Measurements from ENCODE around the gene THAP2. TPM values are rescaled to one million over a fixed set of nuclear protein-coding genes. Genes with fewer than 3 reads are reported as not detected.

The THAP2 gene
- total RNA-seq, 1 experiment from 2014 or later: 7.7 TPM

DNA sequence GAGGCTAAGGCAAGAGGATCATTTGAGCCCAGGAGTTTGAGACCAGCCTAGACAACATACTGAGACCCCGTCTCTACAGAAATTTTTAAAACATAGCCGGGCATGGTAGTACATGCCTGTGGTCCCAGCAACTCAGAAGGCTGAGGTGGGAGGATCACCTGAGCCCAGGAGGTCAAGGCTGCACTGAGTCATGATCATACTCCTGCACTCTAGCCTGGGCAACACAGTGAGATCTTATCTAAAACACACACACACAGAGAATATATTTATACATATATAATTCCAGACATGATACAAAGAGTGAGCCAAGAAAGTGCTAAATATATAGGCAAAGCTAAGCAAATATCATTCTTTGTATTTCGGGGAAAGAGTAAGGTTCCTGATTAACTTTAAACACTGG, 9.9 kb upstream of the THAP2 start:
- BruUV-seq (replicated peaks): no TSS peak
- H3K4me3 ChIP-seq (ENCODE audit: low read depth, low read length, poor library complexity, severe bottlenecking): no peak overlapping the region
- DNase-seq (ENCODE audit: low spot score): no peak
- H3K27me3 ChIP-seq (replicated peaks; ENCODE audit: insufficient read depth, low read depth, low read length, poor library complexity): no peaks in the 10 kb centered on the region
- H3K36me3 ChIP-seq (ENCODE audit: insufficient read depth, low read length, poor library complexity, severe bottlenecking): peaks cover 69% of the 10 kb centered on the region
- intact Hi-C loops (cut with micrococcal nuclease; ENCODE audit: unreplicated experiment): no loop called here
- peaks cover 17% of the 10 kb centered on the region for H3K9me3 ChIP-seq (ENCODE audit: low read depth, low read length, poor library complexity, severe bottlenecking)
- CTCF ChIA-PET: no interaction called here
- peaks cover 4% of the 10 kb centered on the region for H3K4me1 ChIP-seq (ENCODE audit: insufficient read depth, low read length, poor library complexity, severe bottlenecking)
- TF ChIP-seq EZH2 (IDR thresholded peaks at IDR 0.05; ENCODE audit: borderline replicate concordance, low read depth, low read length, poor library complexity, severe bottlenecking): no peak
- TF ChIP-seq, protein P1, sequence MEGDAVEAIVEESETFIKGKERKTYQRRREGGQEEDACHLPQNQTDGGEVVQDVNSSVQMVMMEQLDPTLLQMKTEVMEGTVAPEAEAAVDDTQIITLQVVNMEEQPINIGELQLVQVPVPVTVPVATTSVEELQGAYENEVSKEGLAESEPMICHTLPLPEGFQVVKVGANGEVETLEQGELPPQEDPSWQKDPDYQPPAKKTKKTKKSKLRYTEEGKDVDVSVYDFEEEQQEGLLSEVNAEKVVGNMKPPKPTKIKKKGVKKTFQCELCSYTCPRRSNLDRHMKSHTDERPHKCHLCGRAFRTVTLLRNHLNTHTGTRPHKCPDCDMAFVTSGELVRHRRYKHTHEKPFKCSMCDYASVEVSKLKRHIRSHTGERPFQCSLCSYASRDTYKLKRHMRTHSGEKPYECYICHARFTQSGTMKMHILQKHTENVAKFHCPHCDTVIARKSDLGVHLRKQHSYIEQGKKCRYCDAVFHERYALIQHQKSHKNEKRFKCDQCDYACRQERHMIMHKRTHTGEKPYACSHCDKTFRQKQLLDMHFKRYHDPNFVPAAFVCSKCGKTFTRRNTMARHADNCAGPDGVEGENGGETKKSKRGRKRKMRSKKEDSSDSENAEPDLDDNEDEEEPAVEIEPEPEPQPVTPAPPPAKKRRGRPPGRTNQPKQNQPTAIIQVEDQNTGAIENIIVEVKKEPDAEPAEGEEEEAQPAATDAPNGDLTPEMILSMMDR (conservative IDR thresholded peaks at IDR 0.05; ENCODE audit: low read depth, low read length): no peak
- POLR2A ChIA-PET (ENCODE audit: low non-redundant PET): interaction anchor here (0.7 kb wide), 1 partner anchor 76 kb away, joined by 4 read pairs; no protein-coding TSS in a partner anchor
- H3K27ac ChIP-seq (ENCODE audit: low read depth, low read length, poor library complexity, severe bottlenecking): no peak overlapping the region

DNA sequence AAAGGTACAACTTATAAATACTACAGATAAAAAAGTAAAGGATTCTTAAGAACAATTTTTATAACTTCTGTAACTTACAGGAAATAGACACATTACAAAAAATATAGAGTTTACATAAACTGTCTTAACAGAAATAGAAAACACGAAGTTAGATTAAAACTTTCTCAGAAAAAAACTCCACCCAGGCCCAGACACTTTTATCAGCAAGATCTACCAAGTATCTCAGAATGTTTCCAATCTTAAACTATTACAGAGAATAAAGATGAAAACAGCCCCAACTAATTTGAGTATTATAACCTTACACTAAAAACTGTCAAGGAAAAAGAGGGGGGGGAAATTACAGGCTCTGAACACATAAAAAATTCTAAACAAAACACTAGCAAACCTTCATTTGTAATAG, 8.6 kb upstream of the THAP2 start:
- BruUV-seq (replicated peaks): no TSS peak
- TF ChIP-seq, protein P1 (conservative IDR thresholded peaks at IDR 0.05; ENCODE audit: low read depth, low read length): no peak
- TF ChIP-seq EZH2 (IDR thresholded peaks at IDR 0.05; ENCODE audit: borderline replicate concordance, low read depth, low read length, poor library complexity, severe bottlenecking): no peak
- POLR2A ChIA-PET (ENCODE audit: low non-redundant PET): no interaction called here
- H3K36me3 ChIP-seq (ENCODE audit: insufficient read depth, low read length, poor library complexity, severe bottlenecking): peaks cover 80% of the 10 kb centered on the region
- intact Hi-C loops (cut with micrococcal nuclease; ENCODE audit: unreplicated experiment): no loop called here
- no peak overlapping the region for H3K27ac ChIP-seq (ENCODE audit: low read depth, low read length, poor library complexity, severe bottlenecking)
- peaks cover 17% of the 10 kb centered on the region for H3K9me3 ChIP-seq (ENCODE audit: low read depth, low read length, poor library complexity, severe bottlenecking)
- no peaks in the 10 kb centered on the region for H3K27me3 ChIP-seq (replicated peaks; ENCODE audit: insufficient read depth, low read depth, low read length, poor library complexity)
- DNase-seq (ENCODE audit: low spot score): no peak
- CTCF ChIA-PET: no interaction called here
- peaks cover 4% of the 10 kb centered on the region for H3K4me1 ChIP-seq (ENCODE audit: insufficient read depth, low read length, poor library complexity, severe bottlenecking)
- H3K4me3 ChIP-seq (ENCODE audit: low read depth, low read length, poor library complexity, severe bottlenecking): no peak overlapping the region

DNA sequence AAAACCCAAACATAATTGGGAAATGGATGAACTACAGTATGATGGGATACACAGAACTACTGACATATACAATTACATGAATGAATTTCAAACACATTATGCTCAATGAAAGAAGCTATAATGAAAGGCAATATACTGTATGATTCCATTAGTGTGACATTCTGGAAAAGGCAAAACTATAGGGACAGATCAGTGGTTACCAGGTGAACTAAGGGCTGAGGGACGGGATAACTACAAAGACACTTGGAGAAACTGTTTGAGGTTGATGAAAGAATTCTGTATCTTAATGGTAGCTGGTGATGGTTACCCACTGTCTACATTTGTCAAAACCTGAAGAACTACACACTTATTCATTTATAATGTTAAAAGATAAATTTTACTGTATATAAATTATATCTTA, 8.2 kb upstream of the THAP2 start:
- TF ChIP-seq EZH2 (IDR thresholded peaks at IDR 0.05; ENCODE audit: borderline replicate concordance, low read depth, low read length, poor library complexity, severe bottlenecking): no peak
- TF ChIP-seq, protein P1 (conservative IDR thresholded peaks at IDR 0.05; ENCODE audit: low read depth, low read length): no peak
- Histone ChIP-seq H3K4me3 (ENCODE audit: low read depth, low read length, poor library complexity, severe bottlenecking) (no peak overlapping the region), H3K4me1 (ENCODE audit: insufficient read depth, low read length, poor library complexity, severe bottlenecking) (peaks cover 4% of the 10 kb centered on the region), H3K27ac (ENCODE audit: low read depth, low read length, poor library complexity, severe bottlenecking) (no peak overlapping the region), H3K36me3 (ENCODE audit: insufficient read depth, low read length, poor library complexity, severe bottlenecking) (peaks cover 80% of the 10 kb centered on the region), H3K27me3 (replicated peaks; ENCODE audit: insufficient read depth, low read depth, low read length, poor library complexity) (no peaks in the 10 kb centered on the region), H3K9me3 (ENCODE audit: low read depth, low read length, poor library complexity, severe bottlenecking) (peaks cover 17% of the 10 kb centered on the region)
- no TSS peak for BruUV-seq (replicated peaks)
- CTCF ChIA-PET: no interaction called here
- intact Hi-C loops (cut with micrococcal nuclease; ENCODE audit: unreplicated experiment): no loop called here
- no peak for DNase-seq (ENCODE audit: low spot score)
- POLR2A ChIA-PET (ENCODE audit: low non-redundant PET): no interaction called here

Data from A673 (cell line).